ENCODE results near the gene LIPC. TPM values are rescaled to one million over a fixed set of nuclear protein-coding genes. Genes with fewer than 3 reads are reported as not detected.

Gene LIPC
- total RNA-seq, 1 experiment from 2014 or later: not detected

DNA sequence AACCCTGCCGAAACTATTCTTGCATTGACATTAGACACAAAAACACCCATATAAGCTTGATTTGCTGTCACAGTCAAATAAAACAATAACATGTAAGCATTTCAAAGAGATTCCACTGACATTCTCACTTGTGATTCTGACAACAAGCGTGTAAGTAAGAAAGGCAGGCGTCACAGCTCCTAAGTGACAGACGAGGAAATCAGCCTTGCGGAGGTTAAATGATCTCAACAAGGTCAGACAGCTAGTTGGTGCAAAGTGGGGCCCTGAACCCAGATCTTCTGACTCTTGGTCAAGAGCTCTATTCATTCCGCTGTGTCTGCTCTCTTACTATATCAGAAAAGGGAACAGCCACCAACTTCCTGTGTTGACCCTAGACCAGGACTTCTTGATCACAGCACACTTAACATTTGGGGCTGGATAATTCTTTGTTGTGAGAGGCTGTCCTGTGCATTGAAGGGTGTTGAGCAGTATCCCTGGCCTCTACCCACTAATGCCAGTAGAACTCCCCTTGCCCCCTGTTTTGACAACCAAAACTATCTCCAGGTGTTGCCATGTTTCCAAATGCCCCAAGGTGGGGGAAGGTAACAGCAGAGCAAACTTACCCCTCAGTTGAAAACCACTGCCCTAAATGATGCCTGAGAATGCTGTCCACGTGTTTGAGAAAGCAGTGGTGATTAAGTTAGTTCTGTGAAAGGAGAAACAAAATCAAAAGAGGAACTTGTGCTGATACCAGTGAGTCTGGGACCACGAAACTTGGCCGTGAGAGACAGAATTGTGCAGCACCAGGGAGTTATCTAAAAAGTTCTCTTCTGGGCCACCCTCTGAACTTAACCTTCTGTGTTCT lies 86.1 kb downstream of the LIPC start:
- CTCF ChIA-PET: interaction anchor here (0.7 to 1.5 kb wide), 7 partner anchors 9 to 335 kb away, joined by 3 to 6 read pairs (median 3); no protein-coding TSS in a partner anchor
- DNase-seq (ENCODE audit: low spot score): no peak
- TF ChIP-seq ETV6 (CRISPR knock-in tag; IDR thresholded peaks at IDR 0.05): no peak
- H3K9me3 Mint-ChIP-seq: peaks cover 15% of the 10 kb centered on the region
- peaks cover 30% of the 10 kb centered on the region for H3K4me1 Mint-ChIP-seq
- H3K27me3 Mint-ChIP-seq (ENCODE audit: low read depth): no peaks in the 10 kb centered on the region
- H3K4me3 Mint-ChIP-seq: no peak overlapping the region
- no peak for ATAC-seq
- POLR2A ChIA-PET: no interaction called here
- H3K27ac Mint-ChIP-seq: no peak overlapping the region
- no peaks in the 10 kb centered on the region for H3K36me3 Mint-ChIP-seq

DNA sequence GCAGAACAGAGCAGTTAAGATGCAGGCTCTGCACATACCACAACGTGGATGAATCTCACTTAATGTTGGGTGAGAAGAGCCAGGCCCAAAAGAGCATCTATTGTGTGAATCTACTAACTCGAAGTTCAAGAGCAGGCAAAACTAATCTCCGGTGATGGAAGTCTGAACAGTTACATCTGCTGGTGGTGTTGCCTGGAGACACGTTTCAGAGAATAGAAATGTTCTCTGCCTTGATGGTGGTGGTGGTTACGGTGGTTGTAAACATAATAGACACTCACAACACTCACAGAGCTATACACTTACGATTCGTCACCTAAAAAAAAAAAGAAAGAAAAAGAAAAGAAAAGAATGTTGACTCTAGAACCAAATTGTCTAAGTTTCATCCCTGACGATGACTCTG lies 86.8 kb downstream of the LIPC start:
- ChIA-PET CTCF (no interaction called here), POLR2A (no interaction called here)
- Mint-ChIP-seq H3K4me3 (no peak overlapping the region), H3K36me3 (no peaks in the 10 kb centered on the region), H3K27ac (no peak overlapping the region), H3K4me1 (peaks cover 25% of the 10 kb centered on the region), H3K27me3 (ENCODE audit: low read depth) (no peaks in the 10 kb centered on the region), H3K9me3 (peaks cover 15% of the 10 kb centered on the region)
- TF ChIP-seq, protein P1, sequence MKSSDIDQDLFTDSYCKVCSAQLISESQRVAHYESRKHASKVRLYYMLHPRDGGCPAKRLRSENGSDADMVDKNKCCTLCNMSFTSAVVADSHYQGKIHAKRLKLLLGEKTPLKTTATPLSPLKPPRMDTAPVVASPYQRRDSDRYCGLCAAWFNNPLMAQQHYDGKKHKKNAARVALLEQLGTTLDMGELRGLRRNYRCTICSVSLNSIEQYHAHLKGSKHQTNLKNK (CRISPR knock-in tag; IDR thresholded peaks at IDR 0.05): no peak
- TF ChIP-seq, protein P2, sequence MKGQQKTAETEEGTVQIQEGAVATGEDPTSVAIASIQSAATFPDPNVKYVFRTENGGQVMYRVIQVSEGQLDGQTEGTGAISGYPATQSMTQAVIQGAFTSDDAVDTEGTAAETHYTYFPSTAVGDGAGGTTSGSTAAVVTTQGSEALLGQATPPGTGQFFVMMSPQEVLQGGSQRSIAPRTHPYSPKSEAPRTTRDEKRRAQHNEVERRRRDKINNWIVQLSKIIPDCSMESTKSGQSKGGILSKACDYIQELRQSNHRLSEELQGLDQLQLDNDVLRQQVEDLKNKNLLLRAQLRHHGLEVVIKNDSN (CRISPR knock-in tag; IDR thresholded peaks at IDR 0.05): no peak
- TF ChIP-seq GRHL2 (CRISPR knock-in tag; IDR thresholded peaks at IDR 0.05; ENCODE audit: insufficient replicate concordance, severe bottlenecking): no peak
- TF ChIP-seq, protein P3, sequence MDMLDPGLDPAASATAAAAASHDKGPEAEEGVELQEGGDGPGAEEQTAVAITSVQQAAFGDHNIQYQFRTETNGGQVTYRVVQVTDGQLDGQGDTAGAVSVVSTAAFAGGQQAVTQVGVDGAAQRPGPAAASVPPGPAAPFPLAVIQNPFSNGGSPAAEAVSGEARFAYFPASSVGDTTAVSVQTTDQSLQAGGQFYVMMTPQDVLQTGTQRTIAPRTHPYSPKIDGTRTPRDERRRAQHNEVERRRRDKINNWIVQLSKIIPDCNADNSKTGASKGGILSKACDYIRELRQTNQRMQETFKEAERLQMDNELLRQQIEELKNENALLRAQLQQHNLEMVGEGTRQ (CRISPR knock-in tag; IDR thresholded peaks at IDR 0.05): no peak
- TF ChIP-seq ZNF317 (CRISPR knock-in tag; IDR thresholded peaks at IDR 0.05; ENCODE audit: borderline replicate concordance, low read depth): no peak
- TF ChIP-seq ZNF281 (CRISPR knock-in tag; IDR thresholded peaks at IDR 0.05): no peak
- no peak for TF ChIP-seq CDX4 (CRISPR knock-in tag; IDR thresholded peaks at IDR 0.05; ENCODE audit: borderline replicate concordance)
- TF ChIP-seq TEAD4 (CRISPR knock-in tag; IDR thresholded peaks at IDR 0.05): no peak
- no peak for TF ChIP-seq FOXP1 (CRISPR knock-in tag; IDR thresholded peaks at IDR 0.05; ENCODE audit: borderline replicate concordance)
- TF ChIP-seq RELA (CRISPR knock-in tag; IDR thresholded peaks at IDR 0.05; ENCODE audit: borderline replicate concordance): no peak
- TF ChIP-seq, protein P4, sequence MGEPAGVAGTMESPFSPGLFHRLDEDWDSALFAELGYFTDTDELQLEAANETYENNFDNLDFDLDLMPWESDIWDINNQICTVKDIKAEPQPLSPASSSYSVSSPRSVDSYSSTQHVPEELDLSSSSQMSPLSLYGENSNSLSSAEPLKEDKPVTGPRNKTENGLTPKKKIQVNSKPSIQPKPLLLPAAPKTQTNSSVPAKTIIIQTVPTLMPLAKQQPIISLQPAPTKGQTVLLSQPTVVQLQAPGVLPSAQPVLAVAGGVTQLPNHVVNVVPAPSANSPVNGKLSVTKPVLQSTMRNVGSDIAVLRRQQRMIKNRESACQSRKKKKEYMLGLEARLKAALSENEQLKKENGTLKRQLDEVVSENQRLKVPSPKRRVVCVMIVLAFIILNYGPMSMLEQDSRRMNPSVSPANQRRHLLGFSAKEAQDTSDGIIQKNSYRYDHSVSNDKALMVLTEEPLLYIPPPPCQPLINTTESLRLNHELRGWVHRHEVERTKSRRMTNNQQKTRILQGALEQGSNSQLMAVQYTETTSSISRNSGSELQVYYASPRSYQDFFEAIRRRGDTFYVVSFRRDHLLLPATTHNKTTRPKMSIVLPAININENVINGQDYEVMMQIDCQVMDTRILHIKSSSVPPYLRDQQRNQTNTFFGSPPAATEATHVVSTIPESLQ (CRISPR knock-in tag; IDR thresholded peaks at IDR 0.05): no peak
- TF ChIP-seq GABPB1 (CRISPR knock-in tag; IDR thresholded peaks at IDR 0.05): no peak
- no peak for TF ChIP-seq ZNF423 (CRISPR knock-in tag; IDR thresholded peaks at IDR 0.05)
- TF ChIP-seq NFATC4 (CRISPR knock-in tag; IDR thresholded peaks at IDR 0.05): no peak
- TF ChIP-seq ZNF396 (CRISPR knock-in tag; IDR thresholded peaks at IDR 0.05; ENCODE audit: borderline replicate concordance): no peak
- TF ChIP-seq, protein P5, sequence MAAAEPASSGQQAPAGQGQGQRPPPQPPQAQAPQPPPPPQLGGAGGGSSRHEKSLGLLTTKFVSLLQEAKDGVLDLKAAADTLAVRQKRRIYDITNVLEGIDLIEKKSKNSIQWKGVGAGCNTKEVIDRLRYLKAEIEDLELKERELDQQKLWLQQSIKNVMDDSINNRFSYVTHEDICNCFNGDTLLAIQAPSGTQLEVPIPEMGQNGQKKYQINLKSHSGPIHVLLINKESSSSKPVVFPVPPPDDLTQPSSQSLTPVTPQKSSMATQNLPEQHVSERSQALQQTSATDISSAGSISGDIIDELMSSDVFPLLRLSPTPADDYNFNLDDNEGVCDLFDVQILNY (CRISPR knock-in tag; IDR thresholded peaks at IDR 0.05): no peak
- TF ChIP-seq NR1H2 (CRISPR knock-in tag; IDR thresholded peaks at IDR 0.05): no peak
- TF ChIP-seq CBFB (CRISPR knock-in tag; IDR thresholded peaks at IDR 0.05; ENCODE audit: low read depth): no peak
- TF ChIP-seq E2F4 (CRISPR knock-in tag; IDR thresholded peaks at IDR 0.05; ENCODE audit: borderline replicate concordance, low read depth): no peak
- TF ChIP-seq ATF3 (CRISPR knock-in tag; conservative IDR thresholded peaks at IDR 0.05): no peak
- DNase-seq (ENCODE audit: low spot score) (no peak), ATAC-seq (no peak)
